Karpas-422 (cell line): ENCODE results near the gene BNC2. TPM values are rescaled to one million over a fixed set of nuclear protein-coding genes. Genes with fewer than 3 reads are reported as not detected.

Experiments
- DNase-seq: peaks from one replicate; pipeline ENCODE4 v3.0.0-alpha.2; 2015
- H2AFZ ChIP-seq: fragments of 200-600 bp; sonication (generic); 2 replicates; pipeline ENCODE4 v1.6.1; 2014; ENCODE audit warnings: antibody characterized with exemption, low read length, mixed read lengths
- H3K27ac ChIP-seq: fragments of 200-600 bp; sonication (generic); 2 replicates; pipeline ENCODE4 v1.5.1; 2014; ENCODE audit warnings: mild to moderate bottlenecking, low read length, moderate library complexity
- H3K27me3 ChIP-seq: fragments of 200-600 bp; sonication (generic); 2 replicates; pipeline ENCODE4 v1.6.1; 2014; ENCODE audit warnings: low read length, mixed read lengths
- H3K36me3 ChIP-seq: fragments of 200-600 bp; sonication (generic); 2 replicates; pipeline ENCODE4 v1.6.1; 2014; ENCODE audit warnings: low read length, mixed read lengths; ENCODE audit not compliant: insufficient read depth
- H3K4me1 ChIP-seq: fragments of 200-600 bp; sonication (generic); 2 replicates; pipeline ENCODE4 v1.6.1; 2014; ENCODE audit warnings: mild to moderate bottlenecking, low read length, mixed read lengths
- H3K4me2 ChIP-seq: fragments of 200-600 bp; sonication (generic); 2 replicates; pipeline ENCODE4 v1.6.1; 2014; ENCODE audit warnings: low read length, low read depth, mild to moderate bottlenecking; ENCODE audit not compliant: poor library complexity, severe bottlenecking
- H3K4me3 ChIP-seq: fragments of 200-600 bp; sonication (generic); 2 replicates; pipeline ENCODE4 v1.5.1; 2014; ENCODE audit warnings: mild to moderate bottlenecking, antibody characterized with exemption, low read length, mixed read lengths
- H3K79me2 ChIP-seq: fragments of 200-600 bp; sonication (generic); 2 replicates; pipeline ENCODE4 v1.6.1; 2014; ENCODE audit warnings: mild to moderate bottlenecking, low read length, mixed read lengths
- H3K9ac ChIP-seq: fragments of 200-600 bp; sonication (generic); 2 replicates; pipeline ENCODE4 v1.6.0; 2014; ENCODE audit warnings: low read length
- H3K9me2 ChIP-seq: fragments of 200-600 bp; sonication (generic), shearing (Covaris generic); replicated peaks from 2 replicates; pipeline ENCODE4 v1.6.0; 2014; ENCODE audit warnings: mild to moderate bottlenecking, low read length, moderate library complexity; ENCODE audit not compliant: insufficient read depth
- H3K9me3 ChIP-seq: fragments of 300-700, 200-600 bp; sonication (generic); 2 replicates; pipeline ENCODE4 v1.6.1; 2014; ENCODE audit warnings: low read length, mixed read lengths
- H4K20me1 ChIP-seq: fragments of 200-600 bp; sonication (generic); 2 replicates; pipeline ENCODE4 v1.6.1; 2014; ENCODE audit warnings: mild to moderate bottlenecking, antibody characterized with exemption, low read length, low read depth; ENCODE audit not compliant: insufficient read depth
- total RNA-seq: library from RNA; depleted of rRNA; stranded (reverse); fragments of >200 nt; shearing (Covaris generic); gene quantifications from 2 replicates; pipeline ENCODE4 v1.2.3, GENCODE V29; 2014; ENCODE audit warnings: low replicate concordance

Gene BNC2
- total RNA-seq, 1 experiment from 2014 or later: not detected

- Histone ChIP-seq H3K4me2 (no peak overlapping the region), H3K79me2 (no peaks in the 10 kb centered on the region), H3K9me3 (no peaks in the 10 kb centered on the region), H4K20me1 (no peaks in the 10 kb centered on the region), H3K36me3 (no peaks in the 10 kb centered on the region), H3K27me3 (no peaks in the 10 kb centered on the region), H3K9ac (no peak overlapping the region), H3K4me1 (no peaks in the 10 kb centered on the region), H3K9me2 (no peaks in the 10 kb centered on the region), H3K27ac (no peak overlapping the region), H2AFZ (no peak overlapping the region), H3K4me3 (no peak overlapping the region)
- DNase-seq: no peak
These were observed 242.1 kb downstream of the BNC2 start for GRCh38 chr9:16628413-16628812.

GRCh38 chr9:16627967-16628366, 242.5 kb downstream of the BNC2 start:
- no peaks in the 10 kb centered on the region for H3K27me3 ChIP-seq
- H3K27ac ChIP-seq: no peak overlapping the region
- no peak for DNase-seq
- no peaks in the 10 kb centered on the region for H3K79me2 ChIP-seq
- no peak overlapping the region for H3K9ac ChIP-seq
- H2AFZ ChIP-seq: no peak overlapping the region
- H4K20me1 ChIP-seq: no peaks in the 10 kb centered on the region
- H3K9me2 ChIP-seq: no peaks in the 10 kb centered on the region
- H3K4me3 ChIP-seq: no peak overlapping the region
- H3K36me3 ChIP-seq: no peaks in the 10 kb centered on the region
- no peaks in the 10 kb centered on the region for H3K9me3 ChIP-seq
- H3K4me2 ChIP-seq: no peak overlapping the region
- H3K4me1 ChIP-seq: no peaks in the 10 kb centered on the region

- Histone ChIP-seq H3K9me2 (no peaks in the 10 kb centered on the region), H3K4me2 (no peak overlapping the region), H3K9ac (no peak overlapping the region), H4K20me1 (no peaks in the 10 kb centered on the region), H3K4me1 (no peaks in the 10 kb centered on the region), H3K9me3 (no peaks in the 10 kb centered on the region), H3K79me2 (no peaks in the 10 kb centered on the region), H3K27ac (no peak overlapping the region), H3K36me3 (no peaks in the 10 kb centered on the region), H3K27me3 (no peaks in the 10 kb centered on the region), H2AFZ (no peak overlapping the region), H3K4me3 (no peak overlapping the region)
- DNase-seq: no peak
These were observed 242.9 kb downstream of the BNC2 start for GRCh38 chr9:16627521-16627920.

- Histone ChIP-seq H3K27me3 (no peaks in the 10 kb centered on the region), H4K20me1 (no peaks in the 10 kb centered on the region), H3K27ac (no peak overlapping the region), H3K9me3 (no peaks in the 10 kb centered on the region), H3K79me2 (no peaks in the 10 kb centered on the region), H3K9ac (no peak overlapping the region), H3K4me2 (no peak overlapping the region), H3K4me1 (no peaks in the 10 kb centered on the region), H2AFZ (no peak overlapping the region), H3K4me3 (no peak overlapping the region), H3K36me3 (no peaks in the 10 kb centered on the region), H3K9me2 (no peaks in the 10 kb centered on the region)
- DNase-seq: peak; percentile 55
These were observed 243.8 kb downstream of the BNC2 start for GRCh38 chr9:16626577-16627130.

DNA sequence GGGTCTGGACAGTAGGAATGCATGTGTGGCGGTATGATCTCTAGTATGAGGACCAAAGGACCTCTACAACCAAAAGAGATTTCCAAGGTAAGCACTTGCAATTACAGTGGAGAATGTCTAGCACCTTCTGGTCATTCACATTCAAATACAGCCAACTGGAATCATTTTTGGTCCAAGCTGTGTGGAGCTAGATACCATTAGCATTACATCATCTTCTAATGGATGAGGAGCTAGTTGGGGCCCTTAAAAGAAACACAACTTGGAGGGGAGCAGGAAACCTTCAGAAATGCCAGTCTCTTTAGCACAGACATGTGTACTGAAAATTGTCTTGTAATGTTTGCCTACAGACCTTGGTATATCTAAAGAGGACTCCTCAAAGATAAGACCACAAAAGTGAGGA, 244.7 kb downstream of the BNC2 start:
- Histone ChIP-seq H4K20me1 (no peaks in the 10 kb centered on the region), H3K4me1 (no peaks in the 10 kb centered on the region), H3K9me3 (no peaks in the 10 kb centered on the region), H3K79me2 (no peaks in the 10 kb centered on the region), H3K27ac (no peak overlapping the region), H3K9ac (no peak overlapping the region), H3K27me3 (no peaks in the 10 kb centered on the region), H3K4me3 (no peak overlapping the region), H3K4me2 (no peak overlapping the region), H3K9me2 (no peaks in the 10 kb centered on the region), H3K36me3 (no peaks in the 10 kb centered on the region), H2AFZ (no peak overlapping the region)
- no peak for DNase-seq

DNA sequence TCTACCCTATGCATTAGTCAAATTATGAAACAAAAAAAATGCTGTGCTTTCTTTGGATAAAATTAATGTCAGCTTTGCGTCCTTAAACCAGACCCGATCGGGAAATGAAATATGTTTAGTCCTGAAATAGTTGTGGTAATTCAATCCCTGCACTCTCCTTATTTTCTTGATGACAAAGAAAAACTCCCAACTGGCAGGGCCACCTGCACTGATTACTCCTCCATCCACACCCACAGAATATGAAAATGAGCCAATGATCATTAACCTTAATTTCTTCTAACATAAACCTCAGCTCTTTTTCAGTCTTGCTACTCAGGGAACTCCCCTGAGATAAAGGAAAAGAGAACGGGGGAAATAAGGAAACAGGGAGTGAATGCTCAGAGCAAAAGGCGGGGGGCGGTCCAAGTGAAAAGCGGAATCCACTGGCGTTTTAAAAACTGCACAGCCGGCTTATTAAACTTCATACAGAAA, 245.3 kb downstream of the BNC2 start:
- Histone ChIP-seq H2AFZ (no peak overlapping the region), H3K36me3 (no peaks in the 10 kb centered on the region), H3K27ac (no peak overlapping the region), H3K9me2 (no peaks in the 10 kb centered on the region), H3K4me1 (no peaks in the 10 kb centered on the region), H3K9ac (no peak overlapping the region), H3K4me3 (no peak overlapping the region), H3K4me2 (no peak overlapping the region), H3K79me2 (no peaks in the 10 kb centered on the region), H3K27me3 (no peaks in the 10 kb centered on the region), H3K9me3 (no peaks in the 10 kb centered on the region), H4K20me1 (no peaks in the 10 kb centered on the region)
- DNase-seq: no peak

GRCh38 chr9:16624744-16625117, 245.7 kb downstream of the BNC2 start:
- Histone ChIP-seq H3K36me3 (no peaks in the 10 kb centered on the region), H2AFZ (no peak overlapping the region), H4K20me1 (no peaks in the 10 kb centered on the region), H3K4me3 (no peak overlapping the region), H3K4me2 (no peak overlapping the region), H3K9ac (no peak overlapping the region), H3K9me3 (no peaks in the 10 kb centered on the region), H3K27ac (no peak overlapping the region), H3K27me3 (no peaks in the 10 kb centered on the region), H3K79me2 (no peaks in the 10 kb centered on the region), H3K4me1 (no peaks in the 10 kb centered on the region), H3K9me2 (no peaks in the 10 kb centered on the region)
- DNase-seq: no peak

DNA sequence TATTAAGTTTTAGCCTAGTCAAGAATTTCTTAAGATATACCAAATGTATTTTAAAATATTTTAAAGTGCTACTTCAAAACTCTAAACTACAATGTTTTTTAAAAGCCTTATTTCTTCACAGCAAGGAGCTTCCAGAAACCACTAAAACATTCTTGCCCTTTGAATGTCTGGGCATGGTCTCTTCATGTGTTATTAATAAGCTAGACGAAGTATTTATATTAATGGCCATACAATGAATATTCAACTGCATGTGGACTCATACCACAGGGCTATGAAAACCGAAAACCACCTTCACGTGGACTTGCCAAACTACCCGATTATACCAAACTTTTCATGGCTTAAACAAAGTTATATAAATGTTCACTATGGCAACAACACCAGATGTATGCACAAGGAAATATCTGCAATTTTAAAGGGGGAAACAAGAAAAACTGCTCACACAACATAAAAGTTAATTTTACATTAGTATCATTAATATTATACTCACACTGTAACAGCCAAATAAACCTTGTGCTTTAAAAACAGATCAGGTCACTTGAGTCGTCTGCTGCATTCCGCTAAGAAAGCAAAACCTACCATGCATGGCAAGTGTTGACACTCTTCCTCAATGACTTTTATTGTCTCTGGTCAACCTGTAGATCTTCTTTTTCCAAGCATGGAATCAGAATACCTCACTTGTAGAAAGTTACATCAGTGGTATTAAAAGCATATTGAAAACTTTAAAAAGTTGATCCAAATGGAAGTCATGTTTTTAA, 246.3 kb downstream of the BNC2 start:
- no peaks in the 10 kb centered on the region for H3K4me1 ChIP-seq
- H4K20me1 ChIP-seq: no peaks in the 10 kb centered on the region
- H3K27me3 ChIP-seq: no peaks in the 10 kb centered on the region
- no peak overlapping the region for H3K27ac ChIP-seq
- no peak overlapping the region for H3K9ac ChIP-seq
- no peak overlapping the region for H2AFZ ChIP-seq
- no peaks in the 10 kb centered on the region for H3K9me3 ChIP-seq
- DNase-seq: no peak
- no peak overlapping the region for H3K4me2 ChIP-seq
- no peaks in the 10 kb centered on the region for H3K36me3 ChIP-seq
- H3K79me2 ChIP-seq: no peaks in the 10 kb centered on the region
- no peaks in the 10 kb centered on the region for H3K9me2 ChIP-seq
- no peak overlapping the region for H3K4me3 ChIP-seq
